PFSK-1 (cell line): ENCODE results near the gene HTR4.

Source experiments
- FOXP2 ChIP-seq: optimal IDR thresholded peaks from 2 replicates; pipeline ENCODE3; 2011; ENCODE audit warnings: borderline replicate concordance, control low read depth, inconsistent platforms; ENCODE audit not compliant: insufficient read depth; ENCODE audit errors: extremely low read length, extremely low read depth
- POLR2AphosphoS5 ChIP-seq: IDR thresholded peaks from 2 replicates; pipeline ENCODE4 v1.6.1; 2012; ENCODE audit warnings: low read depth, mild to moderate bottlenecking, control low read depth, low read length, moderate library complexity
- SIN3A ChIP-seq: IDR thresholded peaks from 2 replicates; pipeline ENCODE4 v1.6.1; 2012; ENCODE audit warnings: mild to moderate bottlenecking, low read length, moderate library complexity, borderline replicate concordance; ENCODE audit not compliant: insufficient read depth
- TAF1 ChIP-seq: IDR thresholded peaks from 2 replicates; pipeline ENCODE4 v1.6.1; 2012; ENCODE audit warnings: low read length, control low read depth, borderline replicate concordance; ENCODE audit not compliant: insufficient read depth
- TF ChIP-seq, protein P1 (sequence below), 2 experiments: IDR thresholded peaks; 2 replicates each; pipeline versions ENCODE4 v1.6.1 to v1.8.0; 2011 to 2012; ENCODE audit warnings: low read depth in 2 of 2, low read length in 2 of 2, control low read depth in 1 of 2, inconsistent platforms in 1 of 2, mild to moderate bottlenecking in 1 of 2, moderate library complexity in 1 of 2; ENCODE audit not compliant: insufficient read depth in 1 of 2

Gene HTR4

DNA sequence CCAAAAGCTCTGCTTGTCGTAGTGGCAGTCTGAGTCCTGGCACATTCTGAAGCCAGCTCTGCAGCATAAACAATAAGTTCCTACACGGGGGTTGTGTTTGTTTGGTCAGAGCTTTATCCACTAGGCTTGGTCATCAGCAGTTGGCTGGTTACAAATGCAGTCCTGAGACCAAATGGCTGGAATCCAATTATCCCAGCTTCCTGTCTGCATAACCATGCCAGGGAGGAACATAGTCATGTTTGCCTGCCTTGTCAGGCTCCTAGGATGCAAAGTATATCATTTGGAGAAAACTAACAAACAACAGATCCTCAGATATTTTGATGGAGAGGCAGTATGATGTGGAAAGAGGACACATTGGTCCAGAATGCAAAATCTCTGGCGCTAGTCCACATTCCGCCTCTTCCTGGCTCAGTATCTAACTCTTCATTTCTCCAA lies 184.8 kb downstream of the HTR4 start:
- TF ChIP-seq, protein P1, sequence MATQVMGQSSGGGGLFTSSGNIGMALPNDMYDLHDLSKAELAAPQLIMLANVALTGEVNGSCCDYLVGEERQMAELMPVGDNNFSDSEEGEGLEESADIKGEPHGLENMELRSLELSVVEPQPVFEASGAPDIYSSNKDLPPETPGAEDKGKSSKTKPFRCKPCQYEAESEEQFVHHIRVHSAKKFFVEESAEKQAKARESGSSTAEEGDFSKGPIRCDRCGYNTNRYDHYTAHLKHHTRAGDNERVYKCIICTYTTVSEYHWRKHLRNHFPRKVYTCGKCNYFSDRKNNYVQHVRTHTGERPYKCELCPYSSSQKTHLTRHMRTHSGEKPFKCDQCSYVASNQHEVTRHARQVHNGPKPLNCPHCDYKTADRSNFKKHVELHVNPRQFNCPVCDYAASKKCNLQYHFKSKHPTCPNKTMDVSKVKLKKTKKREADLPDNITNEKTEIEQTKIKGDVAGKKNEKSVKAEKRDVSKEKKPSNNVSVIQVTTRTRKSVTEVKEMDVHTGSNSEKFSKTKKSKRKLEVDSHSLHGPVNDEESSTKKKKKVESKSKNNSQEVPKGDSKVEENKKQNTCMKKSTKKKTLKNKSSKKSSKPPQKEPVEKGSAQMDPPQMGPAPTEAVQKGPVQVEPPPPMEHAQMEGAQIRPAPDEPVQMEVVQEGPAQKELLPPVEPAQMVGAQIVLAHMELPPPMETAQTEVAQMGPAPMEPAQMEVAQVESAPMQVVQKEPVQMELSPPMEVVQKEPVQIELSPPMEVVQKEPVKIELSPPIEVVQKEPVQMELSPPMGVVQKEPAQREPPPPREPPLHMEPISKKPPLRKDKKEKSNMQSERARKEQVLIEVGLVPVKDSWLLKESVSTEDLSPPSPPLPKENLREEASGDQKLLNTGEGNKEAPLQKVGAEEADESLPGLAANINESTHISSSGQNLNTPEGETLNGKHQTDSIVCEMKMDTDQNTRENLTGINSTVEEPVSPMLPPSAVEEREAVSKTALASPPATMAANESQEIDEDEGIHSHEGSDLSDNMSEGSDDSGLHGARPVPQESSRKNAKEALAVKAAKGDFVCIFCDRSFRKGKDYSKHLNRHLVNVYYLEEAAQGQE (IDR thresholded peaks at IDR 0.05; ENCODE audit: insufficient read depth in 1 of 2, low read depth in 2 of 2, low read length in 2 of 2): no peak
- TF ChIP-seq POLR2AphosphoS5 (no peak), FOXP2 (no peak), TAF1 (no peak)

DNA sequence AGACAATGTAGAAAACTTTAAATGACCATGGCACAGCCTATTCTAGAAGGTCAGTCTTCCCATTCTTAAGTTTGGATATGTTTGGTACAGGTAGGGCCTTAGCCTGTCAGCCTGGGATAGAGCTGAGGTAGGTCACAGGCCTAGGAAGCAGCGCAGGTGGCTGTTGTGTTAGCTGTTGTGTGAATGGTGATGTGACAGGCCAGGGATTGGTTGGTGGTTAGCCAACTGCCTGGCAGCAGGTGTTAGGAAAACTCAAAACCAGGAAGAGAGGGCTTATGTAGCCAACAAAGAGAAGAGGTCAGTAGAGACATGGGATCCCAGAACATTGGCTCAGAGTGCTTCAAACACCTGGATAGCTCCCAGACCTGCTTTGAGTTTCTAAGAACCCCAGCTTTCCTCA lies 186.4 kb downstream of the HTR4 start:
- TF ChIP-seq SIN3A (no peak), TAF1 (no peak), FOXP2 (no peak), POLR2AphosphoS5 (no peak)
- TF ChIP-seq, protein P1 (IDR thresholded peaks at IDR 0.05; ENCODE audit: insufficient read depth in 1 of 2, low read depth in 2 of 2, low read length in 2 of 2): no peak

DNA sequence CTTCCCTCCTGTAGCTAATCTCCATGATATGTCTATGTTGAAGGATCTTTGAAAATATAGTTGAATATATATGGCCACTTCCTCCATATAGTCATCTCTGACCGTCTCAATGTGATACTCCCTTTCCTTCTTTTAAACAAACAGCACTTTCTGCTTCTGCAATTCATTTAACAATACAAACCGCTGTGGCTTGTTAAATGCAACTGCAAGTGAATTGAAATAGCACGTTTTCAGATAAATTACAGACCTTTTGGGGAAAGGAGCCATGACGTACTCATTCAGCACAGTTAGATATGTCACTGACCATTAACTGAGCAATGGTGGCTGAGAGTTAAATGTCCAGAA lies 188.1 kb downstream of the HTR4 start:
- TF ChIP-seq SIN3A (no peak), TAF1 (no peak), POLR2AphosphoS5 (no peak), FOXP2 (no peak)
- TF ChIP-seq, protein P1 (IDR thresholded peaks at IDR 0.05; ENCODE audit: insufficient read depth in 1 of 2, low read depth in 2 of 2, low read length in 2 of 2): no peak

DNA sequence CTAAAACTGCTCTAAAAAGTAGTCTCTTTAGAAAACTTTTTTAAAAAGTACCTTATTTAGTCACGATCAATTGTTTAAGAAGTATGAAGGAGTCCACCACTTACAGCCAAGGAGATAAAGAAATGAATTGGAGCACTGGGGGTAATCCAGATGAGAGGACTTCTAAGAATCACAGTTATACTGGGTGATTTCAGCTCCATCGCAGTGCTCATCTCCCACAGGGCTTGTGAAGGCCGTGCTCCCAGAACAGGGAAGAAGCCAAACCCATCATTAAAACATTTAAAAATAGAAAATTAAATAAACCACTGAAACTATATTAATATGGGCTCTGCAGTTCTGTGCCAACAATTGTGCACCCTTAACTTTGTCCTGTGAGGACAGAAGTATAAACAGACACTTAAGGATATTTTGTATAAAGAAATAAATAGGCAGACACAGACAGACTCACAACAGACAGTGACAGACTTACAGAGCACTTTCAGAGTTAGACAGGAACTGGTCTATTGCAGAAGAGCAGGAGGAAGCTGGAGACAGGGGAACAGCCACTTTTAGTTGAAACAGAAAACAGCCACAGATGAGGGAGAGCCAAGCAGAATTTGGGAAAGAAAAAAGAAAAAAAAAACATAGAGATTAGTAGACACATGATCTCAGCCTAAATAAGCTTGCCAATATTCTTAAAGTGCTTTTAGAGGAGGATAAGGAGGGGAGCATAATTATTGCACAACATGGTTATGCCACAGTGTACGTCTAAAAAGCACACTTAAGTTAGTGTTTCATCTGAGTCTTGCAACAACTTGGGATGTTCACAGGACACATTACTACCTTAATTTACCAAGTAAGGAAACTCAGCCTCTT lies 188.7 kb downstream of the HTR4 start:
- TF ChIP-seq TAF1 (no peak), FOXP2 (no peak), POLR2AphosphoS5 (no peak), SIN3A (no peak)
- TF ChIP-seq, protein P1 (IDR thresholded peaks at IDR 0.05; ENCODE audit: insufficient read depth in 1 of 2, low read depth in 2 of 2, low read length in 2 of 2): no peak

DNA sequence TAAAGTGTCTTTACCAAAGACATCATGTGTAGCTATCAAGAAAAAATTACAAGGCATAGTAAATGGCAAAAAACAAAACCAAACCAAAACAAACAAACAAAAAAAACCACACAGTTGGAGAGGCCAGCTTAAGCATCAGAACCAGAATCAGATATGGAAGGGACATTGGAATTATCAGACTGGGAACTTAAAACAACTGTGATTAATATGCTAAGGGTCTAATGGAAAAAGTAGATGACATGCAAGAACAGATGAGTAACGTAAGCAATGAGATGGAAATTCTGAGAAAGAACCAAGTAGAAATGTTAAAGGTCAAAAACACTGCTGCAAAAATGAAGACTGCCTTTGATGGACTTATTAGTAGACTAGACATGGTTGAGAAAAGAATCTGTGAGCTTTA lies 194.7 kb downstream of the HTR4 start:
- TF ChIP-seq, protein P1 (IDR thresholded peaks at IDR 0.05; ENCODE audit: insufficient read depth in 1 of 2, low read depth in 2 of 2, low read length in 2 of 2): no peak
- TF ChIP-seq TAF1 (no peak), POLR2AphosphoS5 (no peak), FOXP2 (no peak), SIN3A (no peak)
